Measurements from ENCODE around the gene LAMA2.
"Not testable (repeated sequence)": the region's sequence is repeated elsewhere in the genome, so short reads cannot be mapped to it uniquely, and the experiment has no call there.

Gene LAMA2

GRCh38 chr6:129133770-129134192 lies 250.8 kb downstream of the LAMA2 start:
- no peak for DNase-seq

GRCh38 chr6:129134535-129134934 lies 251.6 kb downstream of the LAMA2 start:
- DNase-seq, result no peak

- no peak for DNase-seq
Measured at GRCh38 chr6:129135451-129135850, 252.5 kb downstream of the LAMA2 start.

- no peak for DNase-seq
Measured at GRCh38 chr6:129136751-129137150, 253.8 kb downstream of the LAMA2 start.

- no peak for DNase-seq
Measured at GRCh38 chr6:129138739-129139405, 255.9 kb downstream of the LAMA2 start.

- DNase-seq, result no peak
Measured at GRCh38 chr6:129140526-129140925, 257.6 kb downstream of the LAMA2 start.

GRCh38 chr6:129141499-129141898 lies 258.6 kb downstream of the LAMA2 start:
- DNase-seq, result no peak

GRCh38 chr6:129146902-129147301 lies 264.0 kb downstream of the LAMA2 start:
- DNase-seq, result no peak

- DNase-seq, result no peak
Measured at GRCh38 chr6:129150507-129150906, 267.6 kb downstream of the LAMA2 start.

GRCh38 chr6:129153257-129153656 lies 270.3 kb downstream of the LAMA2 start:
- DNase-seq, result no peak

GRCh38 chr6:129159242-129159641 lies 276.3 kb downstream of the LAMA2 start:
- DNase-seq, result not testable (repeated sequence)

GRCh38 chr6:129162605-129163004 lies 279.7 kb downstream of the LAMA2 start:
- no peak for DNase-seq

GRCh38 chr6:129163551-129163950 lies 280.6 kb downstream of the LAMA2 start:
- DNase-seq, result no peak

- DNase-seq, result no peak
Measured at GRCh38 chr6:129164032-129164431, 281.1 kb downstream of the LAMA2 start.

- not testable (repeated sequence) for DNase-seq
Measured at GRCh38 chr6:129172279-129172995, 289.5 kb downstream of the LAMA2 start.

- no peak for DNase-seq
Measured at GRCh38 chr6:129175066-129175465, 292.1 kb downstream of the LAMA2 start.

- no peak for DNase-seq
Measured at GRCh38 chr6:129177801-129178200, 294.9 kb downstream of the LAMA2 start.

- DNase-seq, result no peak
Measured at GRCh38 chr6:129179283-129179682, 296.3 kb downstream of the LAMA2 start.

GRCh38 chr6:129181001-129181400 lies 298.1 kb downstream of the LAMA2 start:
- DNase-seq, result no peak

GRCh38 chr6:129183187-129183591 lies 300.3 kb downstream of the LAMA2 start:
- DNase-seq, result no peak

- no peak for DNase-seq
Measured at GRCh38 chr6:129183681-129184301, 300.9 kb downstream of the LAMA2 start.

- no peak for DNase-seq
Measured at GRCh38 chr6:129184324-129184723, 301.4 kb downstream of the LAMA2 start.

GRCh38 chr6:129184808-129185366 lies 301.9 kb downstream of the LAMA2 start:
- no peak for DNase-seq

- DNase-seq, result no peak
Measured at GRCh38 chr6:129186988-129187387, 304.1 kb downstream of the LAMA2 start.
